ENCODE data around the gene FBXL20. TPM values are rescaled to one million over a fixed set of nuclear protein-coding genes. Genes with fewer than 3 reads are reported as not detected.

The FBXL20 gene
- total RNA-seq, 1 experiment from 2014 or later: 9.7 TPM

- TF ChIP-seq IRF1 (CRISPR knock-in tag; IDR thresholded peaks at IDR 0.05) (no peak), ZNF416 (CRISPR knock-in tag; IDR thresholded peaks at IDR 0.05) (no peak), ZNF423 (CRISPR knock-in tag; IDR thresholded peaks at IDR 0.05) (no peak), RELA (CRISPR knock-in tag; IDR thresholded peaks at IDR 0.05; ENCODE audit: borderline replicate concordance) (no peak)
These were observed 5.5 kb upstream of the FBXL20 start (continued) for GRCh38 chr17:39406951-39407350.

GRCh38 chr17:39405436-39405835 is 4.0 kb upstream of the FBXL20 start:
- Mint-ChIP-seq H3K27me3 (ENCODE audit: low read depth) (peaks cover 2% of the 10 kb centered on the region), H3K27ac (no peak overlapping the region), H3K4me3 (no peak overlapping the region), H3K9me3 (no peaks in the 10 kb centered on the region), H3K36me3 (peaks cover 29% of the 10 kb centered on the region), H3K4me1 (peaks cover 2% of the 10 kb centered on the region)
- ChIA-PET CTCF (no interaction called here), POLR2A (no interaction called here)
- TF ChIP-seq, protein P1, sequence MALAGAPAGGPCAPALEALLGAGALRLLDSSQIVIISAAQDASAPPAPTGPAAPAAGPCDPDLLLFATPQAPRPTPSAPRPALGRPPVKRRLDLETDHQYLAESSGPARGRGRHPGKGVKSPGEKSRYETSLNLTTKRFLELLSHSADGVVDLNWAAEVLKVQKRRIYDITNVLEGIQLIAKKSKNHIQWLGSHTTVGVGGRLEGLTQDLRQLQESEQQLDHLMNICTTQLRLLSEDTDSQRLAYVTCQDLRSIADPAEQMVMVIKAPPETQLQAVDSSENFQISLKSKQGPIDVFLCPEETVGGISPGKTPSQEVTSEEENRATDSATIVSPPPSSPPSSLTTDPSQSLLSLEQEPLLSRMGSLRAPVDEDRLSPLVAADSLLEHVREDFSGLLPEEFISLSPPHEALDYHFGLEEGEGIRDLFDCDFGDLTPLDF (CRISPR knock-in tag; IDR thresholded peaks at IDR 0.05): no peak
- TF ChIP-seq RORB (CRISPR knock-in tag; IDR thresholded peaks at IDR 0.05): no peak
- no peak for TF ChIP-seq FOXP1 (CRISPR knock-in tag; IDR thresholded peaks at IDR 0.05; ENCODE audit: borderline replicate concordance)
- TF ChIP-seq MAX (CRISPR knock-in tag; IDR thresholded peaks at IDR 0.05): no peak
- ATAC-seq: no peak
- DNase-seq (ENCODE audit: low spot score): no peak

DNA sequence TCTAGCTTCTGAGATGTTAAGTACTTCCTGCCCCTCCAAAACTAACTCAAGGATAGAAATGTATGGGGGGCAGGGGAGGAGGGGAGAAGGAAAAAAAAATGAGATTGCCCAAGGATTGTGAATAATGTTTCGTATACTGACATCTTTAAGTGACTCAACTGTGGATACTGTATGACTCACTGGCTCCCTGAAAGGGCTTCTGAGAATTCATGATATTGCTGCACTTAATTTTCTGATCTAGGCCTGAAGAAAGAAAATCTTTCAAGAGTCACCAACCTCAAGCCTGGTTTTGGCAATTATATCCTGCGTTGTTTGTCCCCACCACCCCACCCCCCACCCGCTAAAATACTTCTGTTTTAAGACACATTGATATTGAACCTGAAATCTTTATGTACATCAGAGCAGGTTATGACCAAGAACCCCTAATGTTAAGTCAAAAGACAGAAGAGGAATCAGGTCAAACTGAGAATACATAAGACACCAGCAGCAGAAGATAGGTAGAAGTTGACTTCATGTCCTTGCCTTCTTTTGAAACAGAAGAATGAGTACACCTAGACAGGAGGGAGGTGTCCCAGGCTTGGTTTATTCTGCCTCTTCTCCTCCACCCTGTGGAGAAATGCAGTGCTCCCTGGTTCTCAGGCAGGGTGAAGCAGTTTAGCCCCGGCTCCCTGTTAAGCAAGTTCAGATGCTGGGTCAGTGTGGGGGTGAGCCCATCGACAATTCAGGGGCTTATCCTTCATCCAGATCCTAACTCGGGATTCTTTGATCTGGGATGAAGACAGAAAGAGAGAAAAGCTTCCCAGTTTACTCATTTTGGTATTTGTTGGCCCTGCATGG is 3.3 kb upstream of the FBXL20 start:
- Mint-ChIP-seq H3K4me1 (peaks cover 7% of the 10 kb centered on the region), H3K27ac (no peak overlapping the region), H3K27me3 (ENCODE audit: low read depth) (peaks cover 4% of the 10 kb centered on the region), H3K36me3 (peaks cover 22% of the 10 kb centered on the region), H3K9me3 (no peaks in the 10 kb centered on the region), H3K4me3 (no peak overlapping the region)
- ATAC-seq: no peak
- DNase-seq (ENCODE audit: low spot score): no peak
- no peak for TF ChIP-seq NR2C2 (CRISPR knock-in tag; IDR thresholded peaks at IDR 0.05)
- no peak for TF ChIP-seq NFE2L1 (CRISPR knock-in tag; IDR thresholded peaks at IDR 0.05)
- TF ChIP-seq GRHL2 (CRISPR knock-in tag; IDR thresholded peaks at IDR 0.05; ENCODE audit: insufficient replicate concordance, severe bottlenecking): no peak
- TF ChIP-seq MXD4 (CRISPR knock-in tag; IDR thresholded peaks at IDR 0.05; ENCODE audit: borderline replicate concordance): no peak
- TF ChIP-seq, protein P2, sequence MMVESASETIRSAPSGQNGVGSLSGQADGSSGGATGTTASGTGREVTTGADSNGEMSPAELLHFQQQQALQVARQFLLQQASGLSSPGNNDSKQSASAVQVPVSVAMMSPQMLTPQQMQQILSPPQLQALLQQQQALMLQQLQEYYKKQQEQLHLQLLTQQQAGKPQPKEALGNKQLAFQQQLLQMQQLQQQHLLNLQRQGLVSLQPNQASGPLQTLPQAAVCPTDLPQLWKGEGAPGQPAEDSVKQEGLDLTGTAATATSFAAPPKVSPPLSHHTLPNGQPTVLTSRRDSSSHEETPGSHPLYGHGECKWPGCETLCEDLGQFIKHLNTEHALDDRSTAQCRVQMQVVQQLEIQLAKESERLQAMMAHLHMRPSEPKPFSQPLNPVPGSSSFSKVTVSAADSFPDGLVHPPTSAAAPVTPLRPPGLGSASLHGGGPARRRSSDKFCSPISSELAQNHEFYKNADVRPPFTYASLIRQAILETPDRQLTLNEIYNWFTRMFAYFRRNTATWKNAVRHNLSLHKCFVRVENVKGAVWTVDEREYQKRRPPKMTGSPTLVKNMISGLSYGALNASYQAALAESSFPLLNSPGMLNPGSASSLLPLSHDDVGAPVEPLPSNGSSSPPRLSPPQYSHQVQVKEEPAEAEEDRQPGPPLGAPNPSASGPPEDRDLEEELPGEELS (CRISPR knock-in tag; IDR thresholded peaks at IDR 0.05): no peak
- no peak for TF ChIP-seq ZNF317 (CRISPR knock-in tag; IDR thresholded peaks at IDR 0.05; ENCODE audit: borderline replicate concordance, low read depth)
- no peak for TF ChIP-seq ELF4 (CRISPR knock-in tag; IDR thresholded peaks at IDR 0.05; ENCODE audit: low read depth)
- no peak for TF ChIP-seq FOXK1 (CRISPR knock-in tag; IDR thresholded peaks at IDR 0.05)
- TF ChIP-seq, protein P3, sequence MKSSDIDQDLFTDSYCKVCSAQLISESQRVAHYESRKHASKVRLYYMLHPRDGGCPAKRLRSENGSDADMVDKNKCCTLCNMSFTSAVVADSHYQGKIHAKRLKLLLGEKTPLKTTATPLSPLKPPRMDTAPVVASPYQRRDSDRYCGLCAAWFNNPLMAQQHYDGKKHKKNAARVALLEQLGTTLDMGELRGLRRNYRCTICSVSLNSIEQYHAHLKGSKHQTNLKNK (CRISPR knock-in tag; IDR thresholded peaks at IDR 0.05): no peak
- TF ChIP-seq TCF7 (CRISPR knock-in tag; IDR thresholded peaks at IDR 0.05; ENCODE audit: low read depth): no peak
- TF ChIP-seq ATF6 (CRISPR knock-in tag; IDR thresholded peaks at IDR 0.05): no peak
- TF ChIP-seq EMX1 (CRISPR knock-in tag; IDR thresholded peaks at IDR 0.05): no peak
- ChIA-PET CTCF (interaction anchor here (1.5 kb wide), 1 partner anchor 198 kb away, joined by 10 read pairs; no protein-coding TSS in a partner anchor), POLR2A (interaction anchor here (0.7 kb wide), 1 partner anchor 32 kb away, joined by 3 read pairs; no protein-coding TSS in a partner anchor)

All from WTC11 (cell line).